IMR-90 (cell line): ENCODE measurements around the gene SLC35F1. TPM values are rescaled to one million over a fixed set of nuclear protein-coding genes. Genes with fewer than 3 reads are reported as not detected.

Source experiments
- ATAC-seq: fragments of 200-7000 bp; cut with Tn5 transposase; 2 replicates; pipeline ENCODE4 v1.9.1; 2020; ENCODE audit warnings: low read depth, mild to moderate bottlenecking, moderate library complexity
- BruUV-seq: library from RNA; stranded (reverse); fragments of 400-500 nt; replicated peaks from 2 replicates; lab custom pipeline; 2021; lab: Mats Ljungman, UMichigan
- CTCF ChIA-PET: fragments of 300-600 bp; formaldehyde crosslinking; extraction: SDS; loops from one replicate; lab custom pipeline; 2021; ENCODE audit warnings: antibody characterized with exemption; lab: Yijun Ruan, JAX
- POLR2A ChIA-PET: fragments of 300-600 bp; sonication (Branson Sonifier 250); formaldehyde crosslinking; loops from one replicate; lab custom pipeline; 2022; ENCODE audit warnings: antibody characterized with exemption; ENCODE audit not compliant: unreplicated experiment; lab: Charles Lee
- DNase-seq: peaks from one replicate; pipeline ENCODE4 v3.0.0; 2013
- H2AFZ ChIP-seq: replicated peaks from 2 replicates; pipeline ENCODE3; 2013; ENCODE audit warnings: low read length, mild to moderate bottlenecking; ENCODE audit not compliant: poor library complexity
- H2AK5ac ChIP-seq: 2 replicates; pipeline ENCODE4 v1.6.1; 2013; ENCODE audit warnings: low read depth, low read length, inconsistent platforms
- H2AK9ac ChIP-seq: replicated peaks from 2 replicates; pipeline ENCODE3; 2013; ENCODE audit warnings: mild to moderate bottlenecking, low read depth, low read length, moderate library complexity; ENCODE audit not compliant: poor library complexity
- H2BK120ac ChIP-seq: 2 replicates; pipeline ENCODE4 v1.6.1; 2013; ENCODE audit warnings: low read depth, low read length, inconsistent platforms
- H2BK15ac ChIP-seq: 3 replicates; pipeline ENCODE4 v1.6.1; 2013; ENCODE audit warnings: low read depth, low read length, inconsistent platforms
- H2BK20ac ChIP-seq: 2 replicates; pipeline ENCODE4 v1.6.1; 2013; ENCODE audit warnings: low read depth, mild to moderate bottlenecking, inconsistent platforms, low read length, moderate library complexity
- H2BK5ac ChIP-seq: 2 replicates; pipeline ENCODE4 v1.6.1; 2013; ENCODE audit warnings: mild to moderate bottlenecking, low read depth, low read length, inconsistent platforms; ENCODE audit not compliant: poor library complexity, severe bottlenecking
- H3K14ac ChIP-seq: replicated peaks from 2 replicates; pipeline ENCODE4 v1.6.1; 2013; ENCODE audit warnings: low read depth, low read length, inconsistent platforms
- H3K18ac ChIP-seq: 2 replicates; pipeline ENCODE4 v1.6.1; 2013; ENCODE audit warnings: low read depth, low read length, control low read depth
- H3K23ac ChIP-seq: 2 replicates; pipeline ENCODE4 v1.6.1; 2013; ENCODE audit warnings: low read depth, low read length, inconsistent platforms
- H3K27ac ChIP-seq: 2 replicates; pipeline ENCODE4 v1.5.1; 2013; ENCODE audit warnings: mild to moderate bottlenecking, control low read depth, low read length; ENCODE audit not compliant: insufficient read depth
- H3K27me3 ChIP-seq: 2 replicates; pipeline ENCODE4 v1.6.1; 2013; ENCODE audit warnings: low read length; ENCODE audit not compliant: control insufficient read depth, insufficient read depth
- H3K36me3 ChIP-seq: 2 replicates; pipeline ENCODE4 v1.6.1; 2013; ENCODE audit warnings: low read length, mixed read lengths; ENCODE audit not compliant: control insufficient read depth, insufficient read depth
- H3K4ac ChIP-seq: 2 replicates; pipeline ENCODE4 v1.6.1; 2013; ENCODE audit warnings: low read depth, low read length, inconsistent platforms
- H3K4me1 ChIP-seq: 2 replicates; pipeline ENCODE4 v1.6.1; 2013; ENCODE audit warnings: low read length, mixed read lengths; ENCODE audit not compliant: control insufficient read depth, insufficient read depth
- H3K4me2 ChIP-seq: 2 replicates; pipeline ENCODE4 v1.6.1; 2013; ENCODE audit warnings: low read depth, mild to moderate bottlenecking, control low read depth, low read length, moderate library complexity
- H3K4me3 ChIP-seq: 2 replicates; pipeline ENCODE4 v1.5.1; 2013; ENCODE audit warnings: low read depth, mild to moderate bottlenecking, control low read depth, low read length, moderate library complexity; ENCODE audit not compliant: insufficient read depth
- H3K56ac ChIP-seq: 2 replicates; pipeline ENCODE4 v1.6.1; 2013; ENCODE audit warnings: low read length, inconsistent platforms; ENCODE audit not compliant: insufficient read depth; ENCODE audit errors: extremely low read depth
- H3K79me1 ChIP-seq, 2 experiments: 2 replicates each; pipeline ENCODE4 v1.6.1; 2013; ENCODE audit warnings: low read length in 2 of 2, inconsistent platforms in 1 of 2, low read depth in 1 of 2
- H3K9ac ChIP-seq: 2 replicates; pipeline ENCODE4 v1.6.1; 2013; ENCODE audit warnings: low read depth, low read length, control low read depth
- H3K9me1 ChIP-seq: 2 replicates; pipeline ENCODE4 v1.6.1; 2013; ENCODE audit warnings: low read length, inconsistent platforms; ENCODE audit not compliant: insufficient read depth
- H3K9me3 ChIP-seq: 2 replicates; pipeline ENCODE4 v1.6.1; 2013; ENCODE audit warnings: low read length; ENCODE audit not compliant: control insufficient read depth, insufficient read depth
- H4K20me1 ChIP-seq: 2 replicates; pipeline ENCODE4 v1.6.1; 2013; ENCODE audit warnings: low read length, inconsistent platforms; ENCODE audit not compliant: insufficient read depth
- H4K5ac ChIP-seq: 2 replicates; pipeline ENCODE4 v1.6.1; 2013; ENCODE audit warnings: mild to moderate bottlenecking, low read depth, low read length, control low read depth
- H4K8ac ChIP-seq, 2 experiments: 2 replicates each; pipeline ENCODE4 v1.6.1; 2013; ENCODE audit warnings: low read depth in 2 of 2, low read length in 2 of 2, control low read depth in 1 of 2, inconsistent platforms in 1 of 2
- H4K91ac ChIP-seq: 2 replicates; pipeline ENCODE4 v1.6.1; 2013; ENCODE audit warnings: low read depth, low read length, inconsistent platforms; ENCODE audit not compliant: insufficient read depth
- BHLHE40 ChIP-seq: fragments of 150-350 bp; IDR thresholded peaks from 2 replicates; pipeline ENCODE4 v1.6.1; 2016; ENCODE audit warnings: mild to moderate bottlenecking, low read depth, low read length
- CHD1 ChIP-seq: IDR thresholded peaks from 2 replicates; pipeline ENCODE4 v1.6.1; 2012; ENCODE audit warnings: low read depth, low read length, improper control_type of control experiment
- MAZ ChIP-seq: IDR thresholded peaks from 2 replicates; pipeline ENCODE4 v1.6.1; 2012; ENCODE audit warnings: low read depth, mild to moderate bottlenecking, low read length, improper control_type of control experiment, moderate library complexity, borderline replicate concordance
- MXI1 ChIP-seq: IDR thresholded peaks from 2 replicates; pipeline ENCODE4 v1.6.1; 2012; ENCODE audit warnings: low read depth, mild to moderate bottlenecking, low read length, moderate library complexity, borderline replicate concordance
- RAD21 ChIP-seq: IDR thresholded peaks from 2 replicates; pipeline ENCODE4 v1.6.1; 2012; ENCODE audit warnings: low read length, improper control_type of control experiment
- RFX5 ChIP-seq: IDR thresholded peaks from 2 replicates; pipeline ENCODE4 v1.8.0; 2012; ENCODE audit warnings: low read depth, mild to moderate bottlenecking, low read length, moderate library complexity
- SMC3 ChIP-seq: fragments of 150-350 bp; IDR thresholded peaks from 2 replicates; pipeline ENCODE4 v1.6.1; 2016; ENCODE audit warnings: low read depth, mild to moderate bottlenecking, antibody characterized with exemption, low read length, moderate library complexity
- WGBS, 2 experiments: methylation state at CpG; one replicate each; pipeline versions ENCODE4 v1.1.5 to v1.1.7; 2013; ENCODE audit warnings: missing lambda C conversion rate in 2 of 2; ENCODE audit not compliant: insufficient read length in 1 of 2; ENCODE audit errors: extremely low coverage in 2 of 2; 5-methylcytosine and 5-hydroxymethylcytosine counted together
- dilution Hi-C: fragments of 300-500 bp; cut with HindIII; formaldehyde crosslinking; loops from one replicate; pipeline ENCODE4 v1.14.3; 2018; ENCODE audit warnings: low sequenced_read_pairs; ENCODE audit not compliant: unreplicated experiment
- in situ Hi-C: fragments of 300-500 bp; cut with MboI; formaldehyde crosslinking; loops from 3 replicates; pipeline ENCODE4 v1.14.3; 2019; ENCODE audit warnings: low sequenced_read_pairs, inconsistent platforms, mixed read lengths
- intact Hi-C: fragments of 100-400 bp; cut with micrococcal nuclease; formaldehyde crosslinking; loops from 2 replicates; pipeline ENCODE4 v1.10.0; 2022
- polyA plus RNA-seq, 3 experiments: library from polyadenylated mRNA; depleted of rRNA; stranded (reverse); fragments of >200 nt; gene quantifications; 2 replicates each; pipeline ENCODE4 v1.2.3, GENCODE V29; 2012; ENCODE audit warnings: low replicate concordance in 1 of 3
- total RNA-seq: library from RNA; depleted of rRNA; stranded (reverse); fragments of >200 nt; gene quantifications from 2 replicates; pipeline ENCODE4 v1.2.3, GENCODE V29; 2012
- TF ChIP-seq, protein P1 (sequence below): fragments of 150-350 bp; IDR thresholded peaks from 2 replicates; pipeline ENCODE4 v1.6.1; 2016; ENCODE audit warnings: low read depth, mild to moderate bottlenecking, low read length, moderate library complexity, borderline replicate concordance
- TF ChIP-seq, protein P2 (sequence below): fragments of 150-350 bp; IDR thresholded peaks from 2 replicates; pipeline ENCODE4 v1.6.1; 2017; ENCODE audit warnings: mild to moderate bottlenecking, antibody characterized with exemption, low read length, low read depth
- TF ChIP-seq, protein P3 (sequence below): conservative IDR thresholded peaks from 2 replicates; pipeline ENCODE4 v1.5.1; 2012; ENCODE audit warnings: mild to moderate bottlenecking, low read depth, low read length, improper control_type of control experiment

SLC35F1 gene
- total and polyA plus RNA-seq, 2 of the 4 experiments (the other 2 are of a cell fraction) = not detected

GRCh38 chr6:118334634-118335033, 427.6 kb downstream of the SLC35F1 start:
- Histone ChIP-seq H3K4ac (no peak overlapping the region), H2AK9ac (no peak overlapping the region), H3K36me3 (no peaks in the 10 kb centered on the region), H2AFZ (no peak overlapping the region), H4K20me1 (no peaks in the 10 kb centered on the region), H3K9ac (no peak overlapping the region), H3K27me3 (no peaks in the 10 kb centered on the region), H3K23ac (no peak overlapping the region), H2BK120ac (no peak overlapping the region), H3K27ac (no peak overlapping the region), H3K79me1 (no peaks in the 10 kb centered on the region), H4K5ac (no peak overlapping the region), H2AK5ac (no peak overlapping the region), H3K9me3 (no peaks in the 10 kb centered on the region), H3K9me1 (no peaks in the 10 kb centered on the region), H4K8ac (no peak overlapping the region), H2BK20ac (no peak overlapping the region), H3K4me2 (no peak overlapping the region), H3K4me3 (no peak overlapping the region), H4K91ac (no peak overlapping the region), H3K56ac (no peak overlapping the region), H3K4me1 (no peaks in the 10 kb centered on the region), H2BK15ac (no peak overlapping the region), H3K18ac (no peak overlapping the region), H2BK5ac (no peak overlapping the region), H3K14ac (no peak overlapping the region)
- ChIA-PET CTCF (no interaction called here), POLR2A (no interaction called here)
- no peak for DNase-seq
- no TSS peak for BruUV-seq
- in situ Hi-C loops = no loop called here
- WGBS, 2 experiments = no CpG with 5 or more reads among the region's 1 CpG
- no peak for TF ChIP-seq RFX5
- TF ChIP-seq MXI1 = no peak
- no peak for TF ChIP-seq RAD21
- TF ChIP-seq CHD1 = no peak
- TF ChIP-seq, protein P1, sequence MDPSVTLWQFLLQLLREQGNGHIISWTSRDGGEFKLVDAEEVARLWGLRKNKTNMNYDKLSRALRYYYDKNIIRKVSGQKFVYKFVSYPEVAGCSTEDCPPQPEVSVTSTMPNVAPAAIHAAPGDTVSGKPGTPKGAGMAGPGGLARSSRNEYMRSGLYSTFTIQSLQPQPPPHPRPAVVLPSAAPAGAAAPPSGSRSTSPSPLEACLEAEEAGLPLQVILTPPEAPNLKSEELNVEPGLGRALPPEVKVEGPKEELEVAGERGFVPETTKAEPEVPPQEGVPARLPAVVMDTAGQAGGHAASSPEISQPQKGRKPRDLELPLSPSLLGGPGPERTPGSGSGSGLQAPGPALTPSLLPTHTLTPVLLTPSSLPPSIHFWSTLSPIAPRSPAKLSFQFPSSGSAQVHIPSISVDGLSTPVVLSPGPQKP = no peak
- TF ChIP-seq, protein P2, sequence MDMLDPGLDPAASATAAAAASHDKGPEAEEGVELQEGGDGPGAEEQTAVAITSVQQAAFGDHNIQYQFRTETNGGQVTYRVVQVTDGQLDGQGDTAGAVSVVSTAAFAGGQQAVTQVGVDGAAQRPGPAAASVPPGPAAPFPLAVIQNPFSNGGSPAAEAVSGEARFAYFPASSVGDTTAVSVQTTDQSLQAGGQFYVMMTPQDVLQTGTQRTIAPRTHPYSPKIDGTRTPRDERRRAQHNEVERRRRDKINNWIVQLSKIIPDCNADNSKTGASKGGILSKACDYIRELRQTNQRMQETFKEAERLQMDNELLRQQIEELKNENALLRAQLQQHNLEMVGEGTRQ = no peak
- TF ChIP-seq, protein P3, sequence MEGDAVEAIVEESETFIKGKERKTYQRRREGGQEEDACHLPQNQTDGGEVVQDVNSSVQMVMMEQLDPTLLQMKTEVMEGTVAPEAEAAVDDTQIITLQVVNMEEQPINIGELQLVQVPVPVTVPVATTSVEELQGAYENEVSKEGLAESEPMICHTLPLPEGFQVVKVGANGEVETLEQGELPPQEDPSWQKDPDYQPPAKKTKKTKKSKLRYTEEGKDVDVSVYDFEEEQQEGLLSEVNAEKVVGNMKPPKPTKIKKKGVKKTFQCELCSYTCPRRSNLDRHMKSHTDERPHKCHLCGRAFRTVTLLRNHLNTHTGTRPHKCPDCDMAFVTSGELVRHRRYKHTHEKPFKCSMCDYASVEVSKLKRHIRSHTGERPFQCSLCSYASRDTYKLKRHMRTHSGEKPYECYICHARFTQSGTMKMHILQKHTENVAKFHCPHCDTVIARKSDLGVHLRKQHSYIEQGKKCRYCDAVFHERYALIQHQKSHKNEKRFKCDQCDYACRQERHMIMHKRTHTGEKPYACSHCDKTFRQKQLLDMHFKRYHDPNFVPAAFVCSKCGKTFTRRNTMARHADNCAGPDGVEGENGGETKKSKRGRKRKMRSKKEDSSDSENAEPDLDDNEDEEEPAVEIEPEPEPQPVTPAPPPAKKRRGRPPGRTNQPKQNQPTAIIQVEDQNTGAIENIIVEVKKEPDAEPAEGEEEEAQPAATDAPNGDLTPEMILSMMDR = no peak
- TF ChIP-seq SMC3 = no peak
- TF ChIP-seq MAZ = no peak
- no peak for TF ChIP-seq BHLHE40
- dilution Hi-C loops = no loop called here
- intact Hi-C loops = no loop called here
- ATAC-seq = no peak
